ENCODE results near the gene TBC1D22A. TPM values are rescaled to one million over a fixed set of nuclear protein-coding genes. Genes with fewer than 3 reads are reported as not detected.
A peak's percentile ranks its signal among the peaks of the same experiment; 100 is the strongest.

The TBC1D22A gene
- total and polyA plus RNA-seq, 9 donors: 12.5 to 25.6 (median 18.5) TPM

- peak in 3 of 5 donors; percentile 4 to 9 (median 7) for DNase-seq
- 98 to 99% (median 98%) methylated on average over 16 of the region's 16 CpGs for WGBS, 3 donors
- H3K4me1 ChIP-seq (ENCODE audit: insufficient read depth): peaks cover 11% of the 10 kb centered on the region
- H3K27ac ChIP-seq: no peak overlapping the region
- H3K27me3 ChIP-seq: no peaks in the 10 kb centered on the region
- TF ChIP-seq POLR2A (IDR thresholded peaks at IDR 0.05) (no peak), EP300 (IDR thresholded peaks at IDR 0.05) (no peak), CTCF (IDR thresholded peaks at IDR 0.05) (no peak)
- no peaks in the 10 kb centered on the region for H3K36me3 ChIP-seq
- intact Hi-C loops (cut with DNase I): no loop called here
- H3K4me3 ChIP-seq: no peak overlapping the region
- no peaks in the 10 kb centered on the region for H3K9me3 ChIP-seq
Observed at GRCh38 chr22:47177334-47177815, 414.9 kb downstream of the TBC1D22A start.

- peak in 4 of 5 donors; percentile 0 to 5 (median 2) for DNase-seq
- 93 to 95% (median 93%) methylated on average over 5 of the region's 5 CpGs for WGBS, 3 donors
- Histone ChIP-seq H3K9me3 (no peaks in the 10 kb centered on the region), H3K4me1 (ENCODE audit: insufficient read depth) (peaks cover 11% of the 10 kb centered on the region), H3K4me3 (no peak overlapping the region), H3K27me3 (no peaks in the 10 kb centered on the region), H3K36me3 (no peaks in the 10 kb centered on the region), H3K27ac (no peak overlapping the region)
- intact Hi-C loops (cut with DNase I): no loop called here
- TF ChIP-seq POLR2A (IDR thresholded peaks at IDR 0.05) (no peak), CTCF (IDR thresholded peaks at IDR 0.05) (no peak), EP300 (IDR thresholded peaks at IDR 0.05) (no peak)
Observed at GRCh38 chr22:47178339-47178738, 415.9 kb downstream of the TBC1D22A start.

GRCh38 chr22:47180796-47181195 lies 418.3 kb downstream of the TBC1D22A start:
- DNase-seq: no peak
- no peaks in the 10 kb centered on the region for H3K27me3 ChIP-seq
- no peaks in the 10 kb centered on the region for H3K9me3 ChIP-seq
- TF ChIP-seq EP300 (IDR thresholded peaks at IDR 0.05) (no peak), POLR2A (IDR thresholded peaks at IDR 0.05) (no peak), CTCF (IDR thresholded peaks at IDR 0.05) (no peak)
- H3K27ac ChIP-seq: no peak overlapping the region
- H3K36me3 ChIP-seq: no peaks in the 10 kb centered on the region
- WGBS, 3 donors: 87 to 94% (median 94%) methylated on average over 2 of the region's 2 CpGs
- H3K4me3 ChIP-seq: no peak overlapping the region
- H3K4me1 ChIP-seq (ENCODE audit: insufficient read depth): peaks cover 1% of the 10 kb centered on the region
- intact Hi-C loops (cut with DNase I): no loop called here

GRCh38 chr22:47187176-47187957 lies 424.9 kb downstream of the TBC1D22A start:
- Histone ChIP-seq H3K36me3 (no peaks in the 10 kb centered on the region), H3K27ac (no peak overlapping the region), H3K27me3 (no peaks in the 10 kb centered on the region), H3K4me1 (ENCODE audit: insufficient read depth) (peaks cover 2% of the 10 kb centered on the region), H3K9me3 (no peaks in the 10 kb centered on the region), H3K4me3 (no peak overlapping the region)
- WGBS, 3 donors: 88 to 90% (median 89%) methylated on average over 9 of the region's 9 CpGs
- intact Hi-C loops (cut with DNase I): no loop called here
- TF ChIP-seq CTCF (IDR thresholded peaks at IDR 0.05): no peak
- peak in 2 of 5 donors; percentile 0 to 3 for DNase-seq

Measured in ovary (tissue), 9 donors.